ENCODE data around the gene ZFAND2B.
"Not testable (repeated sequence)": the region's sequence is repeated elsewhere in the genome, so short reads cannot be mapped to it uniquely, and the experiment has no call there.

Gene ZFAND2B

GRCh38 chr2:219253753-219254589 lies 47.4 kb downstream of the ZFAND2B start, which contains the start of gene TUBA4A:
TUBA4A (minus strand) TSS chr2:219253918; CDS start chr2:219253858, 60 bp downstream.
- peak; percentile 71 for DNase-seq

GRCh38 chr2:219254590-219255201 lies 48.1 kb downstream of the ZFAND2B start:
- no peak for DNase-seq

GRCh38 chr2:219258942-219259341 lies 52.4 kb downstream of the ZFAND2B start:
- DNase-seq: not testable (repeated sequence)
